Keratinocyte (primary cell): ENCODE results near the gene RANGRF. TPM values are rescaled to one million over a fixed set of nuclear protein-coding genes. Genes with fewer than 3 reads are reported as not detected.

Source experiments
- DNase-seq: peaks from one replicate; pipeline ENCODE4 v3.0.0-alpha.2; 2011; ENCODE audit warnings: low read depth, missing footprints, low spot score
- FAIRE-seq: peaks from 2 replicates; lab custom pipeline; 2011; peaks lifted over from hg19 to GRCh38; lab: Jason Lieb, UNC
- H2AFZ ChIP-seq: 2 replicates; pipeline ENCODE4 v1.6.0; 2012; ENCODE audit warnings: low read length, control low read depth, inconsistent platforms; ENCODE audit not compliant: control insufficient read depth
- H3K27ac ChIP-seq: 2 replicates; pipeline ENCODE4 v1.5.1; 2011; ENCODE audit warnings: low read length; ENCODE audit not compliant: control insufficient read depth, insufficient read depth
- H3K27me3 ChIP-seq: 3 replicates; pipeline ENCODE4 v1.6.0; 2011; ENCODE audit warnings: low read length; ENCODE audit not compliant: control insufficient read depth, insufficient read depth; ENCODE audit errors: extremely low read depth
- H3K36me3 ChIP-seq, 2 experiments: 2 replicates in 1 of 2; 3 replicates in 1 of 2; pipeline ENCODE4 v1.5.1; 2011; ENCODE audit warnings: low read length in 2 of 2, mild to moderate bottlenecking in 1 of 2; ENCODE audit not compliant: control insufficient read depth in 2 of 2, insufficient read depth in 2 of 2; ENCODE audit errors: extremely low read depth in 1 of 2
- H3K4me1 ChIP-seq: 3 replicates; pipeline ENCODE4 v1.5.1; 2011; ENCODE audit warnings: low read length; ENCODE audit not compliant: control insufficient read depth, insufficient read depth; ENCODE audit errors: extremely low read depth
- H3K4me2 ChIP-seq: 3 replicates; pipeline ENCODE4 v1.6.0; 2011; ENCODE audit warnings: low read depth, low read length; ENCODE audit not compliant: control insufficient read depth, insufficient read depth; ENCODE audit errors: extremely low read depth
- H3K4me3 ChIP-seq, 3 experiments: fragments of 200-600 bp in 1 of 3; sonication (generic) in 1 of 3; 2 replicates in 2 of 3; 3 replicates in 1 of 3; pipeline ENCODE4 v1.5.1; 2011 to 2016; ENCODE audit warnings: low read length in 3 of 3, mild to moderate bottlenecking in 3 of 3, control low read depth in 2 of 3, inconsistent platforms in 1 of 3, low read depth in 1 of 3, mixed read lengths in 1 of 3, mixed run types in 1 of 3, moderate library complexity in 1 of 3; ENCODE audit not compliant: control insufficient read depth in 2 of 3, insufficient read depth in 2 of 3; ENCODE audit errors: extremely low read depth in 1 of 3
- H3K79me2 ChIP-seq: 2 replicates; pipeline ENCODE4 v1.6.0; 2012; ENCODE audit warnings: low read length; ENCODE audit not compliant: control insufficient read depth, insufficient read depth
- H3K9ac ChIP-seq: 3 replicates; pipeline ENCODE4 v1.6.0; 2011; ENCODE audit warnings: low read length; ENCODE audit not compliant: control insufficient read depth, insufficient read depth; ENCODE audit errors: extremely low read depth
- H3K9me1 ChIP-seq: 3 replicates; pipeline ENCODE4 v1.6.0; 2011; ENCODE audit warnings: low read length; ENCODE audit not compliant: control insufficient read depth, insufficient read depth; ENCODE audit errors: extremely low read depth
- H3K9me3 ChIP-seq: 2 replicates; pipeline ENCODE4 v1.5.1; 2012; ENCODE audit warnings: low read depth, low read length; ENCODE audit not compliant: control insufficient read depth
- H4K20me1 ChIP-seq: 3 replicates; pipeline ENCODE4 v1.6.0; 2011; ENCODE audit warnings: low read length; ENCODE audit not compliant: control insufficient read depth, insufficient read depth; ENCODE audit errors: extremely low read depth
- EZH2 ChIP-seq: IDR thresholded peaks from one replicate; pipeline ENCODE4 v1.6.1; 2012; ENCODE audit warnings: inconsistent platforms, mild to moderate bottlenecking, low read length, moderate library complexity
- dilution Hi-C: fragments of 300-500 bp; cut with MboI; formaldehyde crosslinking; loops from one replicate; pipeline ENCODE4 v1.7.0; 2020; ENCODE audit warnings: low sequenced_read_pairs; ENCODE audit not compliant: extremely low pct_ligation_motif_present
- polyA plus RNA-seq, 5 experiments: library from polyadenylated mRNA; depleted of rRNA in 3 of 5; stranded (reverse) in 3 of 5; stranded (forward) in 1 of 5; unstranded in 1 of 5; fragments of >200 nt; gene quantifications; 1 replicate in 1 of 5; 2 replicates in 3 of 5; 3 replicates in 1 of 5; pipeline versions ENCODE4 v1.2.1 to v1.2.3, GENCODE V29; 2011 to 2012; ENCODE audit warnings: missing spikeins in 2 of 5, low read depth in 1 of 5, low replicate concordance in 1 of 5
- TF ChIP-seq, protein P1 (sequence below), 3 experiments: IDR thresholded peaks in 1 of 3; conservative IDR thresholded peaks in 1 of 3; optimal IDR thresholded peaks in 1 of 3; 2 replicates in 2 of 3; 3 replicates in 1 of 3; pipeline versions ENCODE3 to v1.5.1; 2011; ENCODE audit warnings: low read length in 3 of 3, mild to moderate bottlenecking in 3 of 3, moderate library complexity in 2 of 3, control low read depth in 1 of 3, inconsistent platforms in 1 of 3; ENCODE audit not compliant: insufficient read depth in 2 of 3; ENCODE audit errors: extremely low read depth in 1 of 3

RANGRF gene
- polyA plus RNA-seq, 1 donor (not counting 4 experiments of a cell fraction or from before 2014, with no cell fraction given): 24.4 TPM

GRCh38 chr17:8273884-8274444 lies 14.5 kb upstream of the RANGRF start:
- dilution Hi-C loops: no loop called here
- Histone ChIP-seq H3K4me3 (no peak overlapping the region), H3K27me3 (no peaks in the 10 kb centered on the region), H3K9ac (no peak overlapping the region), H3K4me1 (no peaks in the 10 kb centered on the region), H3K36me3 (peaks cover 3 to 10% of the 10 kb centered on the region in 2 experiments), H3K79me2 (no peaks in the 10 kb centered on the region), H3K9me3 (no peaks in the 10 kb centered on the region), H3K27ac (no peak overlapping the region), H3K4me2 (no peak overlapping the region), H3K9me1 (no peaks in the 10 kb centered on the region), H2AFZ (no peak overlapping the region), H4K20me1 (no peaks in the 10 kb centered on the region)
- FAIRE-seq (no peak), DNase-seq (no peak)
- TF ChIP-seq, protein P1, sequence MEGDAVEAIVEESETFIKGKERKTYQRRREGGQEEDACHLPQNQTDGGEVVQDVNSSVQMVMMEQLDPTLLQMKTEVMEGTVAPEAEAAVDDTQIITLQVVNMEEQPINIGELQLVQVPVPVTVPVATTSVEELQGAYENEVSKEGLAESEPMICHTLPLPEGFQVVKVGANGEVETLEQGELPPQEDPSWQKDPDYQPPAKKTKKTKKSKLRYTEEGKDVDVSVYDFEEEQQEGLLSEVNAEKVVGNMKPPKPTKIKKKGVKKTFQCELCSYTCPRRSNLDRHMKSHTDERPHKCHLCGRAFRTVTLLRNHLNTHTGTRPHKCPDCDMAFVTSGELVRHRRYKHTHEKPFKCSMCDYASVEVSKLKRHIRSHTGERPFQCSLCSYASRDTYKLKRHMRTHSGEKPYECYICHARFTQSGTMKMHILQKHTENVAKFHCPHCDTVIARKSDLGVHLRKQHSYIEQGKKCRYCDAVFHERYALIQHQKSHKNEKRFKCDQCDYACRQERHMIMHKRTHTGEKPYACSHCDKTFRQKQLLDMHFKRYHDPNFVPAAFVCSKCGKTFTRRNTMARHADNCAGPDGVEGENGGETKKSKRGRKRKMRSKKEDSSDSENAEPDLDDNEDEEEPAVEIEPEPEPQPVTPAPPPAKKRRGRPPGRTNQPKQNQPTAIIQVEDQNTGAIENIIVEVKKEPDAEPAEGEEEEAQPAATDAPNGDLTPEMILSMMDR (optimal IDR thresholded peaks at IDR 0.05 in 1 of 3, IDR thresholded peaks at IDR 0.05 in 1 of 3, conservative IDR thresholded peaks at IDR 0.05 in 1 of 3; ENCODE audit: extremely low read depth in 1 of 3, insufficient read depth in 2 of 3, low read length in 3 of 3): no peak
- no peak for TF ChIP-seq EZH2

DNA sequence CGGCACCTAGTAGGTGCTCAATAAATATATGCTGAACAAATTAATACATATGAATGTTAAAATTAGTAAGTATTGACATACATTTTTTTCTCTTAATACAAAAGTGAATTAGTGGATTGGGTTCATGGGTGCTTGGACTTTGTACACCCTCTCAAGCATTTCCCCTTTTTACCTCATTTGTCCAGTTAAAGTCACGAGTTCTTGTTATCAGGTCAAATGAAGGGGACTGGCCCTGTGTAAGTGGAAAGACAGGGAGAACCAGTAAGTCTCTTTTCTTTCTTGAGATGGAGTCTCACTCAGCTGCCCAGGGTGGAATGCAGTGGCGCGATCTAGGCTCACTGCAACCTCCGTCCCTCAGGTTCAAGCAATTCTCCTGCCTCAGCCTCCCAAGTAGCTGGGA lies 13.7 kb upstream of the RANGRF start:
- Histone ChIP-seq H3K27ac (no peak overlapping the region), H3K27me3 (no peaks in the 10 kb centered on the region), H3K4me1 (no peaks in the 10 kb centered on the region), H2AFZ (no peak overlapping the region), H3K9me3 (no peaks in the 10 kb centered on the region), H3K79me2 (no peaks in the 10 kb centered on the region), H3K36me3 (peaks cover 2 to 4% of the 10 kb centered on the region in 2 experiments), H4K20me1 (no peaks in the 10 kb centered on the region), H3K9ac (no peak overlapping the region), H3K4me3 (no peak overlapping the region), H3K9me1 (no peaks in the 10 kb centered on the region), H3K4me2 (no peak overlapping the region)
- dilution Hi-C loops: no loop called here
- DNase-seq: no peak
- no peak for FAIRE-seq
- TF ChIP-seq EZH2: no peak
- TF ChIP-seq, protein P1 (optimal IDR thresholded peaks at IDR 0.05 in 1 of 3, IDR thresholded peaks at IDR 0.05 in 1 of 3, conservative IDR thresholded peaks at IDR 0.05 in 1 of 3; ENCODE audit: extremely low read depth in 1 of 3, insufficient read depth in 2 of 3, low read length in 3 of 3): no peak
